PC-3 (cell line): ENCODE data around the gene TSKS.

Experiments
- CTCF ChIP-seq: fragments of 300-600 bp; sonication (generic); conservative IDR thresholded peaks from 2 replicates; pipeline ENCODE4 v1.5.1; 2017; ENCODE audit warnings: antibody characterized with exemption, low read depth, mild to moderate bottlenecking, low read length
- EZH2 ChIP-seq: fragments of 300-600 bp; sonication (generic); IDR thresholded peaks from one replicate; pipeline ENCODE4 v1.6.1; 2017; ENCODE audit warnings: antibody characterized with exemption, mild to moderate bottlenecking, low read length; ENCODE audit not compliant: unreplicated experiment
- EZH2phosphoT487 ChIP-seq: fragments of 300-600 bp; sonication (generic); IDR thresholded peaks from 2 replicates; pipeline ENCODE4 v1.6.1; 2018; ENCODE audit warnings: mild to moderate bottlenecking, antibody characterized with exemption, low read length, borderline replicate concordance

- TF ChIP-seq CTCF (0 out of 2 replicates have a peak, but pooled peaks have one; percentile 20), EZH2 (no peak), EZH2phosphoT487 (no peak)
These were observed 16.7 kb downstream of the TSKS start for GRCh38 chr19:49746206-49746958.
